Esophagus muscularis mucosa (tissue), 3 donors: ENCODE results near the gene NCOA4.

Source experiments
- POLR2A ChIP-seq: fragments of 450-650 bp; IDR thresholded peaks from one replicate; pipeline ENCODE4 v1.6.1; 2017; ENCODE audit warnings: antibody characterized with exemption, moderate library complexity, mild to moderate bottlenecking, low read depth
- TF ChIP-seq, protein P1 (sequence below), 3 experiments: fragments of 200-600 bp in 2 of 3; fragments of 450-650 bp in 1 of 3; sonication (generic) in 2 of 3; IDR thresholded peaks; one replicate each; pipeline ENCODE4 v1.5.1; 2017 to 2019; ENCODE audit warnings: antibody characterized with exemption in 3 of 3, mild to moderate bottlenecking in 2 of 3, moderate library complexity in 1 of 3

GRCh38 chr10:46046261-46046660, 15.8 kb upstream of the NCOA4 start, which contains the start of gene MSMB:
- TF ChIP-seq, protein P1, sequence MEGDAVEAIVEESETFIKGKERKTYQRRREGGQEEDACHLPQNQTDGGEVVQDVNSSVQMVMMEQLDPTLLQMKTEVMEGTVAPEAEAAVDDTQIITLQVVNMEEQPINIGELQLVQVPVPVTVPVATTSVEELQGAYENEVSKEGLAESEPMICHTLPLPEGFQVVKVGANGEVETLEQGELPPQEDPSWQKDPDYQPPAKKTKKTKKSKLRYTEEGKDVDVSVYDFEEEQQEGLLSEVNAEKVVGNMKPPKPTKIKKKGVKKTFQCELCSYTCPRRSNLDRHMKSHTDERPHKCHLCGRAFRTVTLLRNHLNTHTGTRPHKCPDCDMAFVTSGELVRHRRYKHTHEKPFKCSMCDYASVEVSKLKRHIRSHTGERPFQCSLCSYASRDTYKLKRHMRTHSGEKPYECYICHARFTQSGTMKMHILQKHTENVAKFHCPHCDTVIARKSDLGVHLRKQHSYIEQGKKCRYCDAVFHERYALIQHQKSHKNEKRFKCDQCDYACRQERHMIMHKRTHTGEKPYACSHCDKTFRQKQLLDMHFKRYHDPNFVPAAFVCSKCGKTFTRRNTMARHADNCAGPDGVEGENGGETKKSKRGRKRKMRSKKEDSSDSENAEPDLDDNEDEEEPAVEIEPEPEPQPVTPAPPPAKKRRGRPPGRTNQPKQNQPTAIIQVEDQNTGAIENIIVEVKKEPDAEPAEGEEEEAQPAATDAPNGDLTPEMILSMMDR (IDR thresholded peaks at IDR 0.05) = no peak
- no peak for TF ChIP-seq POLR2A
